ENCODE results near the gene KRTAP8-1.

DNA sequence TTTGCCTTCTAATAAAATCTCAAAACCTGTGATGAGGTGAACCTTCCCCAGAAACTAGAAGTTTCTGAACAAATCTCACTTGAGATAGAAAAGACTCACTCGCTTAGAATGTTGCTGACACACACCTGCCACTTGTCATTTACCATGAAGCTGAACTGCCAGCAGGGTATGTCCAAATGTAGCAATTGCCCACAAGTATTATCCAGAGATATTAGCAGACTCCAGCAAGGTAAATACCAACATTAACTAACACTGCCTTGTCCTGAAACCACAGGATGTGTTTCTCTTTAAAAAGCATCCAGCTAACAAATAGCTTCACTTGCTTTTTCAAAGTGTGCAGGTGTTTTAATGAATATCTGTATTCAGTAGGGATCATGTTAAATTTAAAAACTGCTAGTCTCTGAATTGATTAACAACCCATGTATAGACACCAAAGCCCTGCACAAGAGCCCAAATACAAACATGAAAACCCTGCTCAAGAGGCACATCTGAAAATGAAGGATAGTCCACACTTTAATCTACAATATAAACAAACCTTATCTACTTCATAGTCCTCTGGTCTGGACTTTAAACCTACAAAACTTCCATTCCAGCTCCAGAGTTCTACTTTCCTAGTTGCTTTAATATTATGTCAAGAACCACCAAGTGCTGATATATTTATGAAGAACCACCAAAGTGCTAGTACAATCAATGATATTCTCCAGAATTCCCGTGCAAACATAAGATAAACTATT lies 19.3 kb downstream of the KRTAP8-1 start:
- TF ChIP-seq, protein P1, sequence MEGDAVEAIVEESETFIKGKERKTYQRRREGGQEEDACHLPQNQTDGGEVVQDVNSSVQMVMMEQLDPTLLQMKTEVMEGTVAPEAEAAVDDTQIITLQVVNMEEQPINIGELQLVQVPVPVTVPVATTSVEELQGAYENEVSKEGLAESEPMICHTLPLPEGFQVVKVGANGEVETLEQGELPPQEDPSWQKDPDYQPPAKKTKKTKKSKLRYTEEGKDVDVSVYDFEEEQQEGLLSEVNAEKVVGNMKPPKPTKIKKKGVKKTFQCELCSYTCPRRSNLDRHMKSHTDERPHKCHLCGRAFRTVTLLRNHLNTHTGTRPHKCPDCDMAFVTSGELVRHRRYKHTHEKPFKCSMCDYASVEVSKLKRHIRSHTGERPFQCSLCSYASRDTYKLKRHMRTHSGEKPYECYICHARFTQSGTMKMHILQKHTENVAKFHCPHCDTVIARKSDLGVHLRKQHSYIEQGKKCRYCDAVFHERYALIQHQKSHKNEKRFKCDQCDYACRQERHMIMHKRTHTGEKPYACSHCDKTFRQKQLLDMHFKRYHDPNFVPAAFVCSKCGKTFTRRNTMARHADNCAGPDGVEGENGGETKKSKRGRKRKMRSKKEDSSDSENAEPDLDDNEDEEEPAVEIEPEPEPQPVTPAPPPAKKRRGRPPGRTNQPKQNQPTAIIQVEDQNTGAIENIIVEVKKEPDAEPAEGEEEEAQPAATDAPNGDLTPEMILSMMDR (IDR thresholded peaks at IDR 0.05 in 4 of 5, conservative IDR thresholded peaks at IDR 0.05 in 1 of 5) = no peak
- no peak for TF ChIP-seq POLR2A (IDR thresholded peaks at IDR 0.05)

Data from gastrocnemius medialis (tissue), 4 donors.